Right atrium auricular region (tissue), 2 donors: ENCODE results near the gene KNSTRN. TPM values are rescaled to one million over a fixed set of nuclear protein-coding genes. Genes with fewer than 3 reads are reported as not detected.

Source experiments
- DNase-seq: peaks from one replicate; pipeline ENCODE4 v3.0.0-alpha.2; 2019; ENCODE audit warnings: low spot score
- H3K27ac ChIP-seq, 2 donors: fragments of 200-600 bp; sonication (generic); 1 replicate in 1 of 2; 2 replicates in 1 of 2; pipeline ENCODE4 v1.5.1; 2016 to 2019
- H3K27me3 ChIP-seq, 2 donors: fragments of 200-600 bp; sonication (generic); one replicate each; pipeline versions ENCODE4 v1.5.1 to v1.6.0; 2017 to 2019
- H3K36me3 ChIP-seq: fragments of 200-600 bp; sonication (generic); one replicate; pipeline ENCODE4 v1.5.1; 2016
- H3K4me1 ChIP-seq, 2 donors: fragments of 200-600 bp; sonication (generic); one replicate each; pipeline versions ENCODE4 v1.5.1 to v1.6.0; 2017 to 2019
- H3K4me3 ChIP-seq, 2 donors: fragments of 200-600 bp; sonication (generic); 1 replicate in 1 of 2; 2 replicates in 1 of 2; pipeline ENCODE4 v1.5.1; 2017 to 2019; ENCODE audit warnings: mild to moderate bottlenecking in 1 of 2, moderate library complexity in 1 of 2
- H3K9me3 ChIP-seq, 2 donors: fragments of 200-600 bp; sonication (generic); one replicate each; pipeline ENCODE4 v1.5.1; 2019
- CTCF ChIP-seq, 2 donors: fragments of 200-600 bp; sonication (generic); IDR thresholded peaks; one replicate each; pipeline ENCODE4 v1.5.1; 2019; ENCODE audit warnings: antibody characterized with exemption in 2 of 2
- total RNA-seq, 2 donors: library from RNA; depleted of rRNA; stranded (reverse); fragments of >200 nt; gene quantifications; one replicate each; pipeline ENCODE4 v1.1.0, GENCODE V29; 2016

The KNSTRN gene
- total RNA-seq, 2 donors from 2014 or later, result 8.4 to 12.9 TPM

- H3K36me3 ChIP-seq, result no peaks in the 10 kb centered on the region
Observed at GRCh38 chr15:40441565-40442531, 59.3 kb downstream of the KNSTRN start.

DNA sequence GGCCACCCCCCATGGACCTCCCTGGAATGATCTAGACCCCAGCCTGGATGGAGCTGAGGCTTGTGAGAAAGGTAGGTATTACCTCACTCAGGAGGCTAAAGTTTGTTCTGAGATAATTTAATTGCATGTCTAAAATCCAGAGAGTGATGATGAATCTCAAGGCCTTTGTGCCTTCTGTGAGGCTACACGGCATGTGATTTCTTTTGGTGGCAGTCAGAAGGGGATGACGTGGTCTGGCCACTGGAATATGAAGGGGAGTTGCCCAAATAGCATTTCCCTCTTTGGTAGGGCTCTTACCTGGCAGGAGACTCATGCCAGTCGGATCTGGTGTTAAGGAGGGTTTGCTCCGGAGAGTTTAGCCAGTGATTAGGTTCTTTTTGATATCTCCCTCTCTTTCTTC lies 60.7 kb downstream of the KNSTRN start:
- H3K9me3 ChIP-seq, result no peaks in the 10 kb centered on the region
- H3K4me1 ChIP-seq, result peaks cover 0 to 59% of the 10 kb centered on the region in 2 donors
- H3K36me3 ChIP-seq, result no peaks in the 10 kb centered on the region
- no peak overlapping the region for H3K4me3 ChIP-seq
- TF ChIP-seq CTCF (IDR thresholded peaks at IDR 0.05), result no peak
- H3K27ac ChIP-seq, result no peak overlapping the region
- H3K27me3 ChIP-seq, result no peaks in the 10 kb centered on the region
- no peak for DNase-seq

More at GRCh38 chr15:40441565-40442531, 59.3 kb downstream of the KNSTRN start:
- peaks cover 0 to 67% of the 10 kb centered on the region in 2 donors for H3K4me1 ChIP-seq
- no peaks in the 10 kb centered on the region for H3K9me3 ChIP-seq
- TF ChIP-seq CTCF (IDR thresholded peaks at IDR 0.05), result peak in 1 of 2 donors; percentile 64
- H3K27ac ChIP-seq, result peak overlapping the region; percentile 86 to 87
- no peaks in the 10 kb centered on the region for H3K27me3 ChIP-seq
- no peak for DNase-seq
- H3K4me3 ChIP-seq, result peak overlapping the region; percentile 93 to 95

DNA sequence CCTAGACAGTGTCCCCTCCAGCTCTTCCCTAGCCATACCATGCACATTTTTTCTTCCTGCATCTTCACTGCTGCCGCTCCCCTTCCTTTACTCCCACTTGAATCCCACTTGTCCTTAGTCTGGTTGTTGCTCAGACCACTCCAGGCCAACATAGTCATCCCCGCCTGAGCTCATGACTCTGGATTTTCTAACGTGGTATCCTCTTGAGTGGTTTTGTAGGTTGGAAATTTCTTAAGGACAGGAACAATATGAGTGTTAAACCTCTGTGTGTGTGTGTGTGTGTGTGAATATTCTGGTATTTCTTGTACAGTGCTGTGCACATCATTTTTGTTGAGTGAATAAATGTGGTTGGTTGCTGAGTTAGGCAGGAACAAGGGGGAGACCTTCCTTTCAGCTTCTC lies 61.3 kb downstream of the KNSTRN start:
- no peak for TF ChIP-seq CTCF (IDR thresholded peaks at IDR 0.05)

More for the DNA sequence above, 61.3 kb downstream of the KNSTRN start:
- Histone ChIP-seq H3K4me1 (peaks cover 0 to 55% of the 10 kb centered on the region in 2 donors), H3K36me3 (no peaks in the 10 kb centered on the region), H3K4me3 (no peak overlapping the region), H3K27me3 (no peaks in the 10 kb centered on the region), H3K9me3 (no peaks in the 10 kb centered on the region), H3K27ac (no peak overlapping the region)
- DNase-seq, result no peak

Other genes starting within 250 kb of the KNSTRN start
- gene BUB1B, start 221.7 kb upstream of the KNSTRN start, total RNA-seq, result 1 to 10 TPM in 1 of 2 donors, under 1 TPM in 1; 0.39 to 2.1 TPM
- 10 to 100 TPM; 15.3 to 32.5 TPM for gene PAK6, start 143.7 kb upstream of the KNSTRN start, total RNA-seq
- gene ANKRD63, start 99.7 kb upstream of the KNSTRN start, total RNA-seq, result 1 to 10 TPM in 1 of 2 donors, under 1 TPM in 1; 0.44 to 1.3 TPM
- 1 to 10 TPM; 1.9 to 8.4 TPM for gene PLCB2, start 74.8 kb upstream of the KNSTRN start, total RNA-seq
- gene INAFM2, start 59.0 kb upstream of the KNSTRN start, total RNA-seq, result 10 to 100 TPM; 45.5 to 48.9 TPM
- 10 to 100 TPM; 31.8 to 32.2 TPM for gene CCDC9B, start 41.8 kb upstream of the KNSTRN start, total RNA-seq
- not detected for gene PHGR1, start 31.7 kb upstream of the KNSTRN start, total RNA-seq
- under 1 TPM; 0.11 to 0.20 TPM for gene DISP2, start 24.5 kb upstream of the KNSTRN start, total RNA-seq
- gene IVD, start 23.1 kb downstream of the KNSTRN start, total RNA-seq, result 10 to 100 TPM; 49.1 to 65.3 TPM
- 10 to 100 TPM; 11.6 to 19.2 TPM for gene BAHD1, start 58.2 kb downstream of the KNSTRN start, total RNA-seq
- 10 to 100 TPM; 13.2 to 14.2 TPM for gene CHST14, start 88.3 kb downstream of the KNSTRN start, total RNA-seq
- 10 to 100 TPM; 18.7 to 30.2 TPM for gene CCDC32, start 182.3 kb downstream of the KNSTRN start, total RNA-seq
- gene RPUSD2, start 186.6 kb downstream of the KNSTRN start, total RNA-seq, result 1 to 10 TPM; 5.6 to 8.5 TPM
- 1 to 10 TPM in 1 of 2 donors, under 1 TPM in 1; 0.51 to 4.6 TPM for gene KNL1, start 211.5 kb downstream of the KNSTRN start, total RNA-seq